Esophagus muscularis mucosa (tissue), 4 donors: ENCODE results near the gene PLB1. TPM values are rescaled to one million over a fixed set of nuclear protein-coding genes. Genes with fewer than 3 reads are reported as not detected.

Experiments used
- DNase-seq: peaks from one replicate; pipeline ENCODE4 v3.0.0-alpha.2; 2017; ENCODE audit errors: extremely low spot score
- H3K27ac ChIP-seq, 4 donors: fragments of 200-600 bp; sonication (generic); replicated peaks in 1 of 4; 1 replicate in 3 of 4; 2 replicates in 1 of 4; pipeline ENCODE4 v1.5.1; 2016 to 2019; ENCODE audit warnings: mild to moderate bottlenecking in 1 of 4
- H3K27me3 ChIP-seq, 4 donors: fragments of 200-600 bp; sonication (generic); one replicate each; pipeline versions ENCODE4 v1.5.1 to v1.6.0; 2016 to 2019
- H3K36me3 ChIP-seq, 4 donors: fragments of 200-600 bp; sonication (generic); one replicate each; pipeline ENCODE4 v1.5.1; 2016 to 2019
- H3K4me1 ChIP-seq, 4 donors: fragments of 200-600 bp; sonication (generic); one replicate each; pipeline ENCODE4 v1.5.1; 2016 to 2019
- H3K4me3 ChIP-seq, 4 donors: fragments of 200-600 bp; sonication (generic); 1 replicate in 2 of 4; 2 replicates in 2 of 4; pipeline ENCODE4 v1.5.1; 2016 to 2019; ENCODE audit warnings: mild to moderate bottlenecking in 4 of 4, moderate library complexity in 1 of 4
- H3K9me3 ChIP-seq, 4 donors: fragments of 200-600 bp; sonication (generic); 1 replicate in 3 of 4; 2 replicates in 1 of 4; pipeline ENCODE4 v1.5.1; 2016 to 2019
- EP300 ChIP-seq: sonication (generic); formaldehyde crosslinking; IDR thresholded peaks from one replicate; pipeline ENCODE4 v1.6.1; 2017; ENCODE audit warnings: antibody characterized with exemption
- POLR2A ChIP-seq: fragments of 450-650 bp; IDR thresholded peaks from one replicate; pipeline ENCODE4 v1.6.1; 2017; ENCODE audit warnings: antibody characterized with exemption, moderate library complexity, mild to moderate bottlenecking, low read depth
- POLR2AphosphoS5 ChIP-seq, 2 donors: sonication (generic); formaldehyde crosslinking; IDR thresholded peaks; one replicate each; pipeline ENCODE4 v1.6.1; 2017; ENCODE audit warnings: antibody characterized with exemption in 2 of 2
- WGBS: methylation state at CpG from one replicate; pipeline ENCODE4 v1.1.5; 2018; 5-methylcytosine and 5-hydroxymethylcytosine counted together
- intact Hi-C: fragments of 100-400 bp; cut with DNase I; formaldehyde crosslinking; loops from one replicate; pipeline ENCODE4 v1.15.1; 2023
- total RNA-seq, 4 donors: library from RNA; depleted of rRNA; stranded (reverse); fragments of >200 nt; gene quantifications; one replicate each; pipeline versions ENCODE4 v1.1.0 to v1.2.1, GENCODE V29; 2016
- TF ChIP-seq, protein P1 (sequence below), 3 experiments: fragments of 200-600 bp in 2 of 3; fragments of 450-650 bp in 1 of 3; sonication (generic) in 2 of 3; IDR thresholded peaks; one replicate each; pipeline ENCODE4 v1.5.1; 2017 to 2019; ENCODE audit warnings: antibody characterized with exemption in 3 of 3, mild to moderate bottlenecking in 2 of 3, moderate library complexity in 1 of 3

PLB1 gene
- total RNA-seq, 4 donors from 2014 or later = 2.5 to 11.1 (median 7.7) TPM

DNA sequence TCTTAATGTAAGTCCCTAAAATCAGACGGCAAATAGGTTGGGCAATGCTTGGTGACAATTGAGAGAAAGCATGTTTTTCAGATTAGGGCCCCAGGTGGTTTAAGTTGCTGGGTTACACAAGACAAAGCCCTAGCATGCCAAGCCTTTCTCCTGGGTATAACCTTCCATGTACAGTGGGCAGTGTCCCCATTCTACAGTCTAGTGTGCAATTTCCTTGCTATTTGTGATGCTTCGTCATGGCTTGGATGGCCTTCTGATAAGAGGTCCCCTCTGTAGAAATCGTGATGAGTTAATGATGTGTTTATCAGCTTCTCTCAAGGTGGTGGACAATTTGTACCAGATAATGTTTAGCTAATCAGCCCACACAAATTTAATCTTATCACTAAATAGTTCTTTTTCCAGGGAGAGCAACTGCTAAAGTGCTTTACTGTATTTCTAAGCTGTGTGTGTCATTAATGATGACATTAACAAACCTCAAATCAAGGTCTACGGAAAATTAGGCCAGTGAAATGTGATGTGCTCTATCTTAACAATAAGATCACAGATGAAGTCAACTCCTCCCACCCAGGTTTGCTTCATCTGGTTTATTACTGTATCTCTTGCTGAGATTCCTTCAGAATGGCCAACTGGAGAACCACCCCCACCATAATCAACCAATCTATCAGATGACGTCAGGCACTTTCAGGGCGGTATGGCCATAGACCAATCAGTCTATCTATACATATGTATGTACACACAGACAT lies 61.7 kb downstream of the PLB1 start:
- Histone ChIP-seq H3K27ac (no peak overlapping the region), H3K27me3 (no peaks in the 10 kb centered on the region), H3K36me3 (no peaks in the 10 kb centered on the region), H3K9me3 (no peaks in the 10 kb centered on the region), H3K4me3 (no peak overlapping the region), H3K4me1 (no peaks in the 10 kb centered on the region)
- DNase-seq = no peak
- WGBS = 81% methylated on average over 6 of the region's 6 CpGs
- TF ChIP-seq EP300 (no peak), POLR2A (no peak), POLR2AphosphoS5 (IDR thresholded peaks at IDR 0.05) (no peak)
- TF ChIP-seq, protein P1, sequence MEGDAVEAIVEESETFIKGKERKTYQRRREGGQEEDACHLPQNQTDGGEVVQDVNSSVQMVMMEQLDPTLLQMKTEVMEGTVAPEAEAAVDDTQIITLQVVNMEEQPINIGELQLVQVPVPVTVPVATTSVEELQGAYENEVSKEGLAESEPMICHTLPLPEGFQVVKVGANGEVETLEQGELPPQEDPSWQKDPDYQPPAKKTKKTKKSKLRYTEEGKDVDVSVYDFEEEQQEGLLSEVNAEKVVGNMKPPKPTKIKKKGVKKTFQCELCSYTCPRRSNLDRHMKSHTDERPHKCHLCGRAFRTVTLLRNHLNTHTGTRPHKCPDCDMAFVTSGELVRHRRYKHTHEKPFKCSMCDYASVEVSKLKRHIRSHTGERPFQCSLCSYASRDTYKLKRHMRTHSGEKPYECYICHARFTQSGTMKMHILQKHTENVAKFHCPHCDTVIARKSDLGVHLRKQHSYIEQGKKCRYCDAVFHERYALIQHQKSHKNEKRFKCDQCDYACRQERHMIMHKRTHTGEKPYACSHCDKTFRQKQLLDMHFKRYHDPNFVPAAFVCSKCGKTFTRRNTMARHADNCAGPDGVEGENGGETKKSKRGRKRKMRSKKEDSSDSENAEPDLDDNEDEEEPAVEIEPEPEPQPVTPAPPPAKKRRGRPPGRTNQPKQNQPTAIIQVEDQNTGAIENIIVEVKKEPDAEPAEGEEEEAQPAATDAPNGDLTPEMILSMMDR (IDR thresholded peaks at IDR 0.05) = no peak
- intact Hi-C loops = no loop called here

DNA sequence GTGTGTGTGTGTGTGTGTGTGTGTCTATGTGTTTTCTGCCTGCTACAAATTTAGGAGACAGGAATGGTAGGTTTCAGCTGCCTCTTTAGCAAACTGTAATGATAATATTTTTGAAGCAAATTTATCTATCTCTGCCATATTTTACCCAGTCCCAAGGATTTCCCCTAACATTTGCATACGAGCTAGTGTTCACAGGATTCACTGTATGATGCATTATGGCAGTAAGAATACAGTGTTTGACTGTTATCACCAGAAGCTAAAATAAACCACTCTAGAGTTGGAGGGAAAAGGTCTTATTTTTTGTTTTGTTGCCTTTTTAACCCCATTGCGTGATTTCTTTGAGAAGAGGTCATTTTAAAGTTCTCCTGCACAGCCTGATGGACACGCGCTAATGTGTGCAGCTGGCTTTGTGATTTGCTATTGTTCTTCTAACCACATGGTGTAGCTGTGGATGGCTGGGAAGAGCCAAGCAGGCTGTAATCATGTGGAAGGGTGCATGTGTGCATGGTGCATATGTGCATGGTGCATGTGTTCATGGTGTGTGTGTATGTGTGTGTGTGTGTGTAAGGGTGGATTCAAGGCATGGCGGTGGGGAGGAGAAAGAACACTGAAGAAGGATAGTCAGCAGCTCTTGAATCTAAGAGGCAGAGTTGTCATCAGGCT lies 62.4 kb downstream of the PLB1 start:
- intact Hi-C loops = no loop called here
- H3K4me3 ChIP-seq = no peak overlapping the region
- no peak for DNase-seq
- TF ChIP-seq EP300 (no peak), POLR2AphosphoS5 (IDR thresholded peaks at IDR 0.05) (no peak), POLR2A (no peak)
- TF ChIP-seq, protein P1 (IDR thresholded peaks at IDR 0.05) = no peak
- H3K36me3 ChIP-seq = no peaks in the 10 kb centered on the region
- WGBS = 78% methylated on average over 5 of the region's 5 CpGs
- H3K4me1 ChIP-seq = no peaks in the 10 kb centered on the region
- H3K9me3 ChIP-seq = no peaks in the 10 kb centered on the region
- H3K27ac ChIP-seq = no peak overlapping the region
- no peaks in the 10 kb centered on the region for H3K27me3 ChIP-seq

DNA sequence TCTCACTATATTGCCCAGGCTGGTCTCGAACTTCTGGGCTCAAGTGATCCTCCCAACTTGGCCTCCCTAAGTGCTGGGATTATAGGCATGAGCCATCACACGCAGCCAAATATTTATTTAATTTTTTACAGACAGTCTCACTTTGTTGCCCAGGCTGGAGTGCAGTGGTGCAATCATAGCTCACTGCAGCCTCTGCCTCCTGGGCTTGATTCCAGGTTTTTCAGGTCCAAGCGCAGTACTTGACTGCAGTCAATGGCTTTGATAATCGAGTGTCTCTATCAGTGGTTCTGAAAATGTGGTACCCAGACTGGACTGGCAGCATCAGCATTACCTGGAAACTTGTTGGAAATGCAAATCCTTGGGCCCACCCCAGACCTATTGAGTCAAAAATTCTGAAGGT lies 63.1 kb downstream of the PLB1 start:
- H3K9me3 ChIP-seq = no peaks in the 10 kb centered on the region
- WGBS = 69% methylated on average over 4 of the region's 4 CpGs
- H3K4me3 ChIP-seq = no peak overlapping the region
- no peaks in the 10 kb centered on the region for H3K27me3 ChIP-seq
- intact Hi-C loops = no loop called here
- DNase-seq = no peak
- H3K4me1 ChIP-seq = no peaks in the 10 kb centered on the region
- TF ChIP-seq POLR2AphosphoS5 (IDR thresholded peaks at IDR 0.05) = no peak
- TF ChIP-seq, protein P1 (IDR thresholded peaks at IDR 0.05) = no peak
- TF ChIP-seq POLR2A = no peak
- no peak for TF ChIP-seq EP300
- no peaks in the 10 kb centered on the region for H3K36me3 ChIP-seq
- no peak overlapping the region for H3K27ac ChIP-seq

DNA sequence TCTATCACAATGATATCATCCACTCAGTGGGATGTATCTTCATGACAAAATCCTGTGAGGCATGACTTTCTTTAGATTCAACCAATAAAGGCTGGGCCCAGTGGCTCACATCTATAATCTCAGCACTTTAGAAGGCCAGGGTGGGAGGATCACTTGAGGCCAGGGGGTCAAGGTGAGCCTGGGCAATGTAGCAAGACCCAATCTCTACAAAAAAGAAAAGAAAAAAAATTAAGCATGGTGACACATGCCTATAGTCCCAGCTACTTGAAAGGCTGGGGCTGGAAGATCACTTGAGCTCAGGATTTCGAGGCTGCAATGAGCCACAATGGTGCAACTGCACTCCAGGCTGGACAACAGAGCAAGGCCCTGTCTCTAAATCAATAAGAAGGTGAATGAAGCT lies 68.0 kb downstream of the PLB1 start:
- intact Hi-C loops = loop anchor here (10.0 kb wide), 1 partner anchor 331 kb away; the partner anchor contains the start of gene WDR43
- TF ChIP-seq POLR2AphosphoS5 (IDR thresholded peaks at IDR 0.05) (no peak), EP300 (no peak), POLR2A (no peak)
- TF ChIP-seq, protein P1 (IDR thresholded peaks at IDR 0.05) = no peak
- H3K4me1 ChIP-seq = peaks cover 5 to 19% (median 12%) of the 10 kb centered on the region in 4 donors
- H3K36me3 ChIP-seq = no peaks in the 10 kb centered on the region
- no peak overlapping the region for H3K27ac ChIP-seq
- no peak overlapping the region for H3K4me3 ChIP-seq
- 91% methylated on average over 1 of the region's 1 CpG for WGBS
- no peaks in the 10 kb centered on the region for H3K9me3 ChIP-seq
- H3K27me3 ChIP-seq = no peaks in the 10 kb centered on the region
- DNase-seq = no peak
